ENCODE data around the gene PYGO1.

PYGO1 gene, protein sequence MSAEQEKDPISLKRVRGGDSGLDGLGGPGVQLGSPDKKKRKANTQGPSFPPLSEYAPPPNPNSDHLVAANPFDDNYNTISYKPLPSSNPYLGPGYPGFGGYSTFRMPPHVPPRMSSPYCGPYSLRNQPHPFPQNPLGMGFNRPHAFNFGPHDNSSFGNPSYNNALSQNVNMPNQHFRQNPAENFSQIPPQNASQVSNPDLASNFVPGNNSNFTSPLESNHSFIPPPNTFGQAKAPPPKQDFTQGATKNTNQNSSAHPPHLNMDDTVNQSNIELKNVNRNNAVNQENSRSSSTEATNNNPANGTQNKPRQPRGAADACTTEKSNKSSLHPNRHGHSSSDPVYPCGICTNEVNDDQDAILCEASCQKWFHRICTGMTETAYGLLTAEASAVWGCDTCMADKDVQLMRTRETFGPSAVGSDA

DNA sequence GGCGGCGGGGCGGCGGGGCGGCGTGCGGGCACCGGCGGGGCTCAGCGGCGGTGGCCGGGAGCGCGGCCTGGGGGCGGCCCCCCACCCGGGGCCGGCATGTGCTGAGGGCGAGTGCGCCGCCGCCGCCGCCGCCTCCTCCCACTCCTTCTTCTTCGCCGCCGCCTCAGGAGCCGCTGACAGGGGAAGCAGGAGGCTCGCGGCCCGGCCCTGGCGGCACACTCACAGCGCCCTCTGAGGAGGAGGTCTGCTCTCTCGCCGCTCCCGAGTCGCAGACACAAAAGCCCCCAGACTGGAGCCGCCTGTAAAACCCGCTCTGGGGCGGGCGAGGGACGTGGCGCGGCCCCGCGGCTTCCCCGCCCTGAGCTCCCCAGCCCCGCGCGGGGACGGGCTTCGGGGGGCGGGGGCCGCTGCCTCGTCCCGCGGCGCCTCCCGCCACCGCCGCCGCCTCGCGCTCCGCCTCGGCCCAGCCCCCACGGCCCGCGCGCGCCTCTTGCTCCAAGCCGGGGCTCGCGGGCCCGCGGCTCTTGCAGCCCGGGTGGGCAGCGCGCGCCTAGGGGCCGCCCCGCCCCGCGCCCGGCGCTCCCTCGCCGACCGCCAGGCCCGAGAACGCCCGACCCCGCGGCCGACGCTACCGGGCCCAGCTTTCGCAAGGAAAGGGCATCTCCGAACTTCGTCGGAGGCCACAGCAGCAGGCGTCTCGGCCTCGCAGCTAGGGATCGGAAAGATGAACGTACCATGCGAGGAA lies at the start of gene PYGO1:
Gene PYGO1, minus strand, starts transcription at position 276 of the 745 bp plus-strand sequence. CDS start 462 bp downstream, outside the sequence.
- peak within 1 kb of the TSS; percentile 75 for H3K4me3 ChIP-seq (ENCODE audit: low read length)
- TF ChIP-seq, protein P1, sequence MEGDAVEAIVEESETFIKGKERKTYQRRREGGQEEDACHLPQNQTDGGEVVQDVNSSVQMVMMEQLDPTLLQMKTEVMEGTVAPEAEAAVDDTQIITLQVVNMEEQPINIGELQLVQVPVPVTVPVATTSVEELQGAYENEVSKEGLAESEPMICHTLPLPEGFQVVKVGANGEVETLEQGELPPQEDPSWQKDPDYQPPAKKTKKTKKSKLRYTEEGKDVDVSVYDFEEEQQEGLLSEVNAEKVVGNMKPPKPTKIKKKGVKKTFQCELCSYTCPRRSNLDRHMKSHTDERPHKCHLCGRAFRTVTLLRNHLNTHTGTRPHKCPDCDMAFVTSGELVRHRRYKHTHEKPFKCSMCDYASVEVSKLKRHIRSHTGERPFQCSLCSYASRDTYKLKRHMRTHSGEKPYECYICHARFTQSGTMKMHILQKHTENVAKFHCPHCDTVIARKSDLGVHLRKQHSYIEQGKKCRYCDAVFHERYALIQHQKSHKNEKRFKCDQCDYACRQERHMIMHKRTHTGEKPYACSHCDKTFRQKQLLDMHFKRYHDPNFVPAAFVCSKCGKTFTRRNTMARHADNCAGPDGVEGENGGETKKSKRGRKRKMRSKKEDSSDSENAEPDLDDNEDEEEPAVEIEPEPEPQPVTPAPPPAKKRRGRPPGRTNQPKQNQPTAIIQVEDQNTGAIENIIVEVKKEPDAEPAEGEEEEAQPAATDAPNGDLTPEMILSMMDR (conservative IDR thresholded peaks at IDR 0.05; ENCODE audit: low read length) = no peak
- peak; percentile 63 for DNase-seq (ENCODE audit: low read depth)

DNA sequence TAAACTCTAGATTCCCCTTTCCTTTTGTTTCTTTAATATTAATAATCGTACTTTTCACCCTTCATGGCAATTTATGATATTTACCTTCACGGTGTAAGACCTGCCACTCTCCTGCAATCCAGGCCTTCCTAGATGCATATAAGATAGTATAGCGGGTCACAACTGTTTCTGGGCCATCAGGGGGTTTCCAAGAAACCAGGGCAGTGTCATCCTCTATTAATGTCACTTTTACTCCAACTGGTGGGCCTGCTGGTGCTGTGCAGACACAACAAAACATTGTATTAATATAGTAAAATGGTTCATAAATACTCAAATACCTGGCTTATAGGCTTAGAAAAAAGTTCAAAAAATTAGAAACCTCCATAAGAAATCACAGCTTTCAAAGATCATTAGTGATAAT lies 48.9 kb upstream of the PYGO1 start:
- TF ChIP-seq, protein P1 (conservative IDR thresholded peaks at IDR 0.05; ENCODE audit: low read length) = no peak
- no peak overlapping the region for H3K4me3 ChIP-seq (ENCODE audit: low read length)
- no peak for DNase-seq (ENCODE audit: low read depth)

DNA sequence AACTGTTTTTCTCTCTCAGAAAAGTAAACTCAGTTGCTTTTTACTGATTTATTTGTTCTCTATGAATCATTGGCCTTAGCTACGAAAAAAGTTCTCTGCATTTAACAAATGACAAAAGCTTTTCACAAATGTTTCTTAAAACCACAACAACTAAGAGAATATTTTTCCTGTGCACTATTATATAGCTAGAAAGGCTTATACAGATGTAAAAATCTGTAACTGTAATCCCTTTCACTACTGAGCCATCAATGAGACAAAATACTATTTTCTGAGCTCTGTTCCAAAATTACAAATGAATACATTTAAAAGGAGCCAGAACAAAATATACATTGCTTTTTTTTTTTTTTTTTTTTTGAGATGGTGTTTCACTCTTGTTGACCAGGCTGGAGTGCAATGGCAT lies 45.6 kb upstream of the PYGO1 start:
- DNase-seq (ENCODE audit: low read depth) = no peak
- H3K4me3 ChIP-seq (ENCODE audit: low read length) = no peak overlapping the region
- TF ChIP-seq, protein P1 (conservative IDR thresholded peaks at IDR 0.05; ENCODE audit: low read length) = no peak

DNA sequence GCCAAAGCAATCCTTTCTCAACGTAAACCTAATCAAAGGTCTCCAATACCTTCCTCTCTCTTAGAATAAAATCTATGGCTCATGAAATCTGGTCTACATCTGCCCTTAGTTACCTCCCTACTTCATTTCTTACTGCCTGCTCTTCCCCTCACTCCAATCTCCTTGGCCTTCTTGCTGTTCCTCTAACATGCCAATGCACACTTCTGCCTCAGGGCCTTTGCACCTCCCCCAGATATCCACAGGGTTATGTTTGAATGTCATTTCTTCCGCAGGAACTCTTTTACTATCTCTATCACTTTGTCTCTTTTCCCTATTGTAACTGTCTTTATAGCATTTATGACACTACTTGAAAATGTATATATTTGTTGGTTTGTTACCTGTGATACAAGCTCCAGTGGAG lies 44.3 kb upstream of the PYGO1 start:
- H3K4me3 ChIP-seq (ENCODE audit: low read length) = no peak overlapping the region
- no peak for DNase-seq (ENCODE audit: low read depth)
- TF ChIP-seq, protein P1 (conservative IDR thresholded peaks at IDR 0.05; ENCODE audit: low read length) = no peak

DNA sequence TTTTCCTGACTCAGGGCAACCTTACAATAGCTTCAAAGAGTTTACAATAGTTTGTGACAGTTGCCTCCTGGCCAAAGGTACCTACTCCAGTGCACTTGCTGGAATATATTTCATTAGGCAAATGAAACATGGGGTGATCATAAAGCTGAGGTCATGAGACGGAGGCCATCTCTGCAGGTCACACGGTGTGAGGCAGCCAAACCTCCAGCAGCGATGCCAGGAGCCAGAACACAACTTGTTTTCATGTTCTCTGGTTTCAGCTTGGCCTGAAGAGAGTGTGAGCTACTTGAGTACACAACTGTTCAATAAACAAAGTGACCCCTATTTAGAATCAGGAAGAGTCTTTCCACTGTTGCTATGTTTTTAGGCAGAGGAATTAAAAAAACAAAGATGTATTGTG lies 42.7 kb upstream of the PYGO1 start:
- H3K4me3 ChIP-seq (ENCODE audit: low read length) = no peak overlapping the region
- TF ChIP-seq, protein P1 (conservative IDR thresholded peaks at IDR 0.05; ENCODE audit: low read length) = no peak

DNA sequence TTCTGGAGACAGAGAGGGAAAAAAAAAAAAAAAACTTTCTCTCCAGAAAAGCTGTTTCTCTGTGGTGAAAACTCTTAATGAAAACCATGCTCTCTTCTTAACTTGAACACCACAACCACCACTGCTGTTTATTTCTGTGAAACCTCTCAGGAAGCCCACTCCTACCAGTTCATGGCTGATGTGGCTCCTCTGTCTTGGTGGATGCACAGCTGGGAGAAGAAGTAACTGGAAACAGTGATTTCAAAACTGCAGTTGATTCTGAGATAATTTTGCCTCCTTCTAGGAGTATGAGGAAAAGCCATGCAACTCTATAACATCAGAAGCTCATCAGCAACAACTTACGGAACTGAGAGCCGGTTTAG lies 40.2 kb upstream of the PYGO1 start:
- peak; percentile 17 for DNase-seq (ENCODE audit: low read depth)
- H3K4me3 ChIP-seq (ENCODE audit: low read length) = no peak overlapping the region
- TF ChIP-seq, protein P1 (conservative IDR thresholded peaks at IDR 0.05; ENCODE audit: low read length) = no peak

More for the DNA sequence above, 42.7 kb upstream of the PYGO1 start:
- no peak for DNase-seq (ENCODE audit: low read depth)
